ENCODE results near the gene VENTX. TPM values are rescaled to one million over a fixed set of nuclear protein-coding genes. Genes with fewer than 3 reads are reported as not detected.

Gene VENTX
- total and polyA plus RNA-seq, 7 donors, result 0.36 to 1.4 (median 0.83) TPM; not detected in 2

DNA sequence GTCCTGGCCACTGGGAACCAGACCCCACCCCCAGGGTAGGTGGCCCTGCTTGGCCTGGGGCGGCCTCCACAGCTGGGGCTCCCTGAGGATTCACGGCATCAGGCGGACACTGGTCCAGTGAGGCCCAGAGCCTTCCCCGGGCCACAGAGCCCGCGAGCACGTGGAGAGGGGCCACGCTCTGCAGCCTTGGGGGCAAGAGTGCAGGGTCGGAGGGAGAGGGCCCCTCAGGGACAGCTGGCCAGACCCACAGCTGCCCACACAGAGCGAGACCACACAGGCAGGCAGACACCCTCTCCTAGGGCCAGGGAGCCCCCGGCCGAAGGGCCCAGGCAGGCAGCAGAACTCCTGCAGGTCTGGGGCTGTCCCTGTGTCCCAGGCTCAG lies 10.7 kb downstream of the VENTX start:
- Histone ChIP-seq H3K9me3 (no peaks in the 10 kb centered on the region), H3K27me3 (peaks cover 0 to 78% (median 38%) of the 10 kb centered on the region in 3 donors), H3K36me3 (no peaks in the 10 kb centered on the region), H3K4me1 (no peaks in the 10 kb centered on the region), H3K4me3 (no peak overlapping the region), H3K27ac (no peak overlapping the region)
- 91 to 92% methylated on average over 12 of the region's 12 CpGs for WGBS, 2 donors
- intact Hi-C loops (cut with DNase I), result no loop called here
- TF ChIP-seq POLR2A (IDR thresholded peaks at IDR 0.05), result no peak
- TF ChIP-seq, protein P1, sequence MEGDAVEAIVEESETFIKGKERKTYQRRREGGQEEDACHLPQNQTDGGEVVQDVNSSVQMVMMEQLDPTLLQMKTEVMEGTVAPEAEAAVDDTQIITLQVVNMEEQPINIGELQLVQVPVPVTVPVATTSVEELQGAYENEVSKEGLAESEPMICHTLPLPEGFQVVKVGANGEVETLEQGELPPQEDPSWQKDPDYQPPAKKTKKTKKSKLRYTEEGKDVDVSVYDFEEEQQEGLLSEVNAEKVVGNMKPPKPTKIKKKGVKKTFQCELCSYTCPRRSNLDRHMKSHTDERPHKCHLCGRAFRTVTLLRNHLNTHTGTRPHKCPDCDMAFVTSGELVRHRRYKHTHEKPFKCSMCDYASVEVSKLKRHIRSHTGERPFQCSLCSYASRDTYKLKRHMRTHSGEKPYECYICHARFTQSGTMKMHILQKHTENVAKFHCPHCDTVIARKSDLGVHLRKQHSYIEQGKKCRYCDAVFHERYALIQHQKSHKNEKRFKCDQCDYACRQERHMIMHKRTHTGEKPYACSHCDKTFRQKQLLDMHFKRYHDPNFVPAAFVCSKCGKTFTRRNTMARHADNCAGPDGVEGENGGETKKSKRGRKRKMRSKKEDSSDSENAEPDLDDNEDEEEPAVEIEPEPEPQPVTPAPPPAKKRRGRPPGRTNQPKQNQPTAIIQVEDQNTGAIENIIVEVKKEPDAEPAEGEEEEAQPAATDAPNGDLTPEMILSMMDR (IDR thresholded peaks at IDR 0.05), result no peak
- no peak for TF ChIP-seq POLR2AphosphoS5 (IDR thresholded peaks at IDR 0.05)
- TF ChIP-seq EP300 (IDR thresholded peaks at IDR 0.05), result no peak
- DNase-seq, result no peak

DNA sequence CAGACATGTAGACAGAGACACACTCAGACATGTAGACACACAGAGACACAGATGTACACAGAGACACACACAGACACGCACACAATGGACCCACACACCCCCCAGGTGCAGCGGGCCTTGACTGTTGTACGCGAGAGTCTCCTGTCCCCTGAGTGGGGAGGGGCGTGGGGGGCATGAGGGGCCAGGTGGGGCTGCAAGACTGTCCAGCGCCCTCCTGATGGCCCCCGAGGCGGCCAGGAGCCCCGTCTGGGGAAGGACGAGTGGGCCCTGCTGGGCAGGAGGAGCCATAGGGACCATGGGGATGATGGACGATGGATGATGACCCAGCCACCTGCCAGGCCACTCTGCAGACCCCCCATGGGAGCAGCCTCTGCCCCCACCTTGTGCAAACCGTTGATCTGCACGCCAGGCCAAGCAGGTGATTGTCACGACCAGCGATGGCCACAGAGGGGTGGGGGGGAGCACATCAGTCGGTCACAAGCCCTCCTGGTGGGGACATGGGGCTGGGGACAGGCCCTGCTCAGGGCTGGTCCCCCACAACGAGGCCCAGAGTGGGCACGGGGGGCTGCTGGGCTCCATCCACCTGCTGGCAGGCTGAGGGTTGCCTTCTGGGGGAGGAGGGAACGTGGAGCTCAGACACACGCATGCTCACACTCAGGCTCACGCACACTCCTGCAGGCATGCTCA lies 11.6 kb downstream of the VENTX start:
- H3K27me3 ChIP-seq, result peaks cover 0 to 72% (median 38%) of the 10 kb centered on the region in 3 donors
- WGBS, 2 donors, result 63 to 72% methylated on average over 21 of the region's 21 CpGs
- TF ChIP-seq POLR2A (IDR thresholded peaks at IDR 0.05) (no peak), EP300 (IDR thresholded peaks at IDR 0.05) (no peak), POLR2AphosphoS5 (IDR thresholded peaks at IDR 0.05) (no peak)
- TF ChIP-seq, protein P1 (IDR thresholded peaks at IDR 0.05), result no peak
- no peak for DNase-seq
- no peaks in the 10 kb centered on the region for H3K4me1 ChIP-seq
- intact Hi-C loops (cut with DNase I), result no loop called here
- no peaks in the 10 kb centered on the region for H3K36me3 ChIP-seq
- no peak overlapping the region for H3K4me3 ChIP-seq
- H3K27ac ChIP-seq, result no peak overlapping the region
- H3K9me3 ChIP-seq, result no peaks in the 10 kb centered on the region

DNA sequence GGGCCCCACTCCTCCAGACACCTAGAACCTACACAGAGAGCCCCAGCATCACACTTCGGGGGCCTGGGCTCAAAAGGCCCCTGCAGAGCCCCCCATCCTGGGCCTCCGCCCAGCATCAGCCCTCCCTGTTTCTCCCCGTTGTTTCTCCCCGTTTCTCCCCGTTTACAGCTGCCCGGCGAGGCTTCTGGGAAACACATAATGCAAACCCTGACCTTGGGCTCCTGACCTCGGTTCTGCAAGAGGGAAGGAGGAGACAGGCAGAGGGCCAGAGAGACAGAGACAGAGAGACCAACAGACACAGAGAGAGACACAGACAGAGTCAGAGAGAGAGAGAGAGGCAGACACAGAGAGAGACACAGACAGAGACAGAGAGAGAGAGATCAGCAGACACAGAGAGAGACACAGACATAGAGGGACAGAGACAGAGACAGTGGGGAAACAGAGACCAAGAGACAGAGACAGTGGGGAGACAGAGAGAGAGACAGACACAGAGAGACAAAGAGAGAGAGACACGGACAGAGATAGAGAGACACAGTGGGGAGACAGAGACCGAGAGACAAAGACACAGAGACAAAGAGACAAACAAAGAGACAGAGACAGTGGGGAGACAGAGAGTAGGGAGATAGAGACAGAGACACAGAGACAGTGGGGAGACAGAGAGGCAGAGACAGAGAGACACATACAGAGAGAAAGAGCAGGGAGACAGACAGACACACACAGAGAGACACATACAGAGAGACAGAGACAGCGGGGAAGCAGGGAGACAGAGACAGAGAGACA lies 12.5 kb downstream of the VENTX start:
- intact Hi-C loops (cut with DNase I), result no loop called here
- no peak for DNase-seq
- Histone ChIP-seq H3K36me3 (no peaks in the 10 kb centered on the region), H3K9me3 (no peaks in the 10 kb centered on the region), H3K4me3 (no peak overlapping the region), H3K27me3 (peaks cover 0 to 65% (median 38%) of the 10 kb centered on the region in 3 donors), H3K27ac (no peak overlapping the region), H3K4me1 (no peaks in the 10 kb centered on the region)
- 38 to 67% methylated on average over 11 of the region's 11 CpGs for WGBS, 2 donors
- TF ChIP-seq POLR2AphosphoS5 (IDR thresholded peaks at IDR 0.05) (no peak), POLR2A (IDR thresholded peaks at IDR 0.05) (no peak), EP300 (IDR thresholded peaks at IDR 0.05) (no peak)
- TF ChIP-seq, protein P1 (IDR thresholded peaks at IDR 0.05), result no peak

DNA sequence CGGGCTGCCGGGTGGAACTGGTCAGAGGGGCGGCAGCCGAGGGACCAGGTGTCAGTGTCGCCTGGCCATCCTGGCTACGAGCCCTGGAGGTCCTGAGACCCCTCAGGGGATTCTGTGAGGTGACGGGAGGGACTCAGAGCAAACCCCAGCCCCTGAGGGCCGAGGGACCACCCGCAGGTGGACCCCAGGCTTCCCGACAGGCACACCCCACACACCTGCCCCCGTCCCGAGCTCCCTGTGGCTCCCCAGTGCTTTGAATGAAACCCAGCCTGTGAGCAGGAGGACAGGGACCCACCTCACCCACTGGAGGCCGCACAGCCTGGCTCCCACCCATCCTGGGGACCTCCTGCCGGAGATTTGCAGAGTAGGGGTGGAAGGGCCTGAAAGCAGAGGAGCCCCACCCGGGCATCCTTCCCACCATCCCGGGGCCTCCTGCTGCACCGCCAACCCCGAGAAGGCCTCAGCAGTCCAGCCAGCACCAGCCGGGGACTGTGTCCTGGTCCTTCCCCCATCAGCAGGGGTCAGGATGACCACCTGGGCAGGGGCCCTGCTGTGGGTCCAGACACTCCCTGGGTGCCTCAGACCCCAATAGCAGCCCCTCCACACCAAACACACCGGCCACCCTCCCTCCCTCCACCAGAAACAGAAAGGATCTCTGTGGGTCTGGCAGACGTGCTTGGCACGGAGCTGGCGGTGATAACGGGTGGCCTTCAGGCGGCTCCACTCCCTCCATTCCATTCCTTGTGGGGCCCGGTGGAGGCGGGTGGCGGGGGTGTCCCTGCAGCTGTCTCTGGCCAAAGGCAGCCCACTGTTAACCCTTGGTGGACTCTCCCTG lies 13.9 kb downstream of the VENTX start:
- 52 to 75% methylated on average over 28 of the region's 28 CpGs for WGBS, 2 donors

More for the DNA sequence above, 13.9 kb downstream of the VENTX start:
- no peaks in the 10 kb centered on the region for H3K4me1 ChIP-seq
- H3K36me3 ChIP-seq, result no peaks in the 10 kb centered on the region
- TF ChIP-seq, protein P1 (IDR thresholded peaks at IDR 0.05), result no peak
- TF ChIP-seq POLR2AphosphoS5 (IDR thresholded peaks at IDR 0.05) (no peak), EP300 (IDR thresholded peaks at IDR 0.05) (no peak), POLR2A (IDR thresholded peaks at IDR 0.05) (no peak)
- no peak overlapping the region for H3K27ac ChIP-seq
- no peak overlapping the region for H3K4me3 ChIP-seq
- peaks cover 0 to 51% (median 24%) of the 10 kb centered on the region in 3 donors for H3K27me3 ChIP-seq
- DNase-seq, result no peak
- no peaks in the 10 kb centered on the region for H3K9me3 ChIP-seq
- intact Hi-C loops (cut with DNase I), result no loop called here

Data from sigmoid colon (tissue), 7 donors.